PC-3 (cell line): Measurements from ENCODE around the gene TMEM232. TPM values are rescaled to one million over a fixed set of nuclear protein-coding genes. Genes with fewer than 3 reads are reported as not detected.

Experiments
- ATAC-seq: fragments of 200-7000 bp; cut with Tn5 transposase; 2 replicates; pipeline ENCODE4 v1.9.1; 2020; ENCODE audit warnings: mild to moderate bottlenecking, moderate library complexity
- BruUV-seq: library from RNA; stranded (reverse); fragments of 400-500 nt; replicated peaks from 2 replicates; lab custom pipeline; 2021; lab: Mats Ljungman, UMichigan
- CTCF ChIA-PET: fragments of 300-600 bp; sonication (Branson Sonifier 250); formaldehyde crosslinking; loops from one replicate; lab custom pipeline; 2022; ENCODE audit warnings: antibody characterized with exemption; lab: Charles Lee
- POLR2A ChIA-PET: fragments of 300-600 bp; sonication (Branson Sonifier 250); formaldehyde crosslinking; loops from one replicate; lab custom pipeline; 2022; ENCODE audit warnings: antibody characterized with exemption; ENCODE audit not compliant: unreplicated experiment; lab: Charles Lee
- DNase-seq: peaks from one replicate; pipeline ENCODE4 v3.0.0-alpha.2; 2015
- H2AFZ ChIP-seq: fragments of 300-600 bp; sonication (generic); 2 replicates; pipeline ENCODE4 v1.6.0; 2016; ENCODE audit warnings: antibody characterized with exemption, low read length
- H3F3A ChIP-seq: fragments of 300-600 bp; sonication (generic); one replicate; pipeline ENCODE4 v1.6.0; 2017; ENCODE audit warnings: antibody characterized with exemption, low read length, control low read depth, mild to moderate bottlenecking; ENCODE audit not compliant: unreplicated experiment
- H3K27ac ChIP-seq: fragments of 300-600 bp; sonication (generic); 2 replicates; pipeline ENCODE4 v1.5.1; 2016; ENCODE audit warnings: mild to moderate bottlenecking, low read length
- H3K27me3 ChIP-seq: fragments of 300-600 bp; sonication (generic); 2 replicates; pipeline ENCODE4 v1.6.1; 2016; ENCODE audit warnings: low read length, mixed read lengths
- H3K36me3 ChIP-seq: fragments of 300-600 bp; sonication (generic); 2 replicates; pipeline ENCODE4 v1.6.1; 2016; ENCODE audit warnings: low read depth, mixed run types, low read length, mixed read lengths
- H3K4me1 ChIP-seq: fragments of 300-600 bp; sonication (generic); 2 replicates; pipeline ENCODE4 v1.5.1; 2016; ENCODE audit warnings: low read length; ENCODE audit not compliant: insufficient read depth
- H3K4me2 ChIP-seq: fragments of 300-600 bp; sonication (generic); 2 replicates; pipeline ENCODE4 v1.6.0; 2016; ENCODE audit warnings: low read length
- H3K4me3 ChIP-seq: fragments of 300-600 bp; sonication (generic); 2 replicates; pipeline ENCODE4 v1.5.1; 2016; ENCODE audit warnings: mild to moderate bottlenecking, low read length, mixed read lengths
- H3K79me2 ChIP-seq: fragments of 300-600 bp; sonication (generic); 2 replicates; pipeline ENCODE4 v1.6.1; 2017; ENCODE audit warnings: low read length, mixed read lengths
- H3K9ac ChIP-seq: fragments of 300-600 bp; sonication (generic); 2 replicates; pipeline ENCODE4 v1.6.0; 2016; ENCODE audit warnings: mild to moderate bottlenecking, low read length
- H3K9me2 ChIP-seq: fragments of 300-600 bp; sonication (generic); replicated peaks from 2 replicates; pipeline ENCODE4 v1.6.1; 2016; ENCODE audit warnings: mixed run types, low read length, mixed read lengths
- H3K9me3 ChIP-seq: fragments of 300-600 bp; sonication (generic); 2 replicates; pipeline ENCODE4 v1.6.1; 2016; ENCODE audit warnings: low read length, mixed read lengths
- H4K20me1 ChIP-seq: fragments of 300-600 bp; sonication (generic); 2 replicates; pipeline ENCODE4 v1.6.1; 2016; ENCODE audit warnings: low read length, mixed read lengths
- CTCF ChIP-seq: fragments of 300-600 bp; sonication (generic); conservative IDR thresholded peaks from 2 replicates; pipeline ENCODE4 v1.5.1; 2017; ENCODE audit warnings: antibody characterized with exemption, low read depth, mild to moderate bottlenecking, low read length
- EZH2 ChIP-seq: fragments of 300-600 bp; sonication (generic); IDR thresholded peaks from one replicate; pipeline ENCODE4 v1.6.1; 2017; ENCODE audit warnings: antibody characterized with exemption, mild to moderate bottlenecking, low read length; ENCODE audit not compliant: unreplicated experiment
- EZH2phosphoT487 ChIP-seq: fragments of 300-600 bp; sonication (generic); IDR thresholded peaks from 2 replicates; pipeline ENCODE4 v1.6.1; 2018; ENCODE audit warnings: mild to moderate bottlenecking, antibody characterized with exemption, low read length, borderline replicate concordance
- intact Hi-C: fragments of 100-400 bp; cut with micrococcal nuclease; formaldehyde crosslinking; loops from 2 replicates; pipeline ENCODE4 v1.9.0; 2023
- total RNA-seq: library from RNA; depleted of rRNA; stranded (reverse); fragments of >200 nt; gene quantifications from 2 replicates; pipeline ENCODE4 v1.2.3, GENCODE V29; 2014

Gene TMEM232
- total RNA-seq, 1 experiment from 2014 or later, result 1.4 TPM

GRCh38 chr5:110611817-110612216 is 114.7 kb downstream of the TMEM232 start:
- ATAC-seq (no peak), DNase-seq (no peak)
- H3K27ac ChIP-seq, result no peak overlapping the region
- no peak overlapping the region for H3K9ac ChIP-seq
- peaks cover 19% of the 10 kb centered on the region for H3K27me3 ChIP-seq
- H3K4me3 ChIP-seq, result no peak overlapping the region
- ChIA-PET POLR2A (interaction anchor here (0.5 kb wide), 1 partner anchor 105 kb away, joined by 3 read pairs; no protein-coding TSS in a partner anchor), CTCF (interaction anchor here (1.0 to 1.4 kb wide), 2 partner anchors 13 to 104 kb away, joined by 4 read pairs; no protein-coding TSS in a partner anchor)
- no TSS peak for BruUV-seq
- no peak overlapping the region for H3K4me2 ChIP-seq
- no peaks in the 10 kb centered on the region for H4K20me1 ChIP-seq
- 0 out of 2 replicates have a peak, but pooled peaks cover 2% of the 10 kb centered on the region for H3K36me3 ChIP-seq
- no peaks in the 10 kb centered on the region for H3K4me1 ChIP-seq
- no peaks in the 10 kb centered on the region for H3K79me2 ChIP-seq
- no peaks in the 10 kb centered on the region for H3K9me2 ChIP-seq
- no peaks in the 10 kb centered on the region for H3F3A ChIP-seq
- H3K9me3 ChIP-seq, result peaks cover 7% of the 10 kb centered on the region; the same call in 1 of the 2 replicates
- no peak for TF ChIP-seq EZH2phosphoT487
- TF ChIP-seq EZH2, result no peak
- no peak for TF ChIP-seq CTCF
- intact Hi-C loops, result loop anchor here (5.0 kb wide), 1 partner anchor 105 kb away; no protein-coding TSS in a partner anchor
- H2AFZ ChIP-seq, result no peak overlapping the region

- no peaks in the 10 kb centered on the region for H3K36me3 ChIP-seq
- H2AFZ ChIP-seq, result no peak overlapping the region
- ChIA-PET POLR2A (no interaction called here), CTCF (no interaction called here)
- H3K79me2 ChIP-seq, result no peaks in the 10 kb centered on the region
- DNase-seq (no peak), ATAC-seq (no peak)
- H3K27ac ChIP-seq, result no peak overlapping the region
- H3K9me2 ChIP-seq, result no peaks in the 10 kb centered on the region
- intact Hi-C loops, result no loop called here
- BruUV-seq, result no TSS peak
- H4K20me1 ChIP-seq, result no peaks in the 10 kb centered on the region
- no peaks in the 10 kb centered on the region for H3K27me3 ChIP-seq
- H3K9me3 ChIP-seq, result no peaks in the 10 kb centered on the region
- no peaks in the 10 kb centered on the region for H3K4me1 ChIP-seq
- no peak overlapping the region for H3K4me3 ChIP-seq
- H3F3A ChIP-seq, result no peaks in the 10 kb centered on the region
- no peak overlapping the region for H3K9ac ChIP-seq
- no peak overlapping the region for H3K4me2 ChIP-seq
- TF ChIP-seq EZH2phosphoT487, result no peak
- TF ChIP-seq EZH2, result no peak
- TF ChIP-seq CTCF, result no peak
Measured at GRCh38 chr5:110594866-110595265, 131.6 kb downstream of the TMEM232 start.

GRCh38 chr5:110590187-110590586 is 136.3 kb downstream of the TMEM232 start:
- Histone ChIP-seq H3K4me3 (no peak overlapping the region), H3K4me2 (no peak overlapping the region), H4K20me1 (no peaks in the 10 kb centered on the region), H3K4me1 (no peaks in the 10 kb centered on the region), H2AFZ (no peak overlapping the region), H3K9me2 (no peaks in the 10 kb centered on the region), H3F3A (no peaks in the 10 kb centered on the region), H3K36me3 (no peaks in the 10 kb centered on the region), H3K27me3 (peaks cover 7% of the 10 kb centered on the region; the same call in 1 of the 2 replicates), H3K79me2 (no peaks in the 10 kb centered on the region), H3K27ac (no peak overlapping the region), H3K9ac (no peak overlapping the region), H3K9me3 (no peaks in the 10 kb centered on the region)
- intact Hi-C loops, result loop anchor here (1.0 kb wide), 1 partner anchor 149 kb away; no protein-coding TSS in a partner anchor
- ChIA-PET CTCF (no interaction called here), POLR2A (no interaction called here)
- ATAC-seq (peak; percentile 93), DNase-seq (peak; percentile 52)
- BruUV-seq, result no TSS peak
- TF ChIP-seq EZH2 (no peak), EZH2phosphoT487 (no peak), CTCF (peak; percentile 65)
